ENCODE data around the gene NRIP3. TPM values are rescaled to one million over a fixed set of nuclear protein-coding genes. Genes with fewer than 3 reads are reported as not detected.

NRIP3 gene
- total RNA-seq, 2 donors from 2014 or later: 0.95 to 1.2 TPM

DNA sequence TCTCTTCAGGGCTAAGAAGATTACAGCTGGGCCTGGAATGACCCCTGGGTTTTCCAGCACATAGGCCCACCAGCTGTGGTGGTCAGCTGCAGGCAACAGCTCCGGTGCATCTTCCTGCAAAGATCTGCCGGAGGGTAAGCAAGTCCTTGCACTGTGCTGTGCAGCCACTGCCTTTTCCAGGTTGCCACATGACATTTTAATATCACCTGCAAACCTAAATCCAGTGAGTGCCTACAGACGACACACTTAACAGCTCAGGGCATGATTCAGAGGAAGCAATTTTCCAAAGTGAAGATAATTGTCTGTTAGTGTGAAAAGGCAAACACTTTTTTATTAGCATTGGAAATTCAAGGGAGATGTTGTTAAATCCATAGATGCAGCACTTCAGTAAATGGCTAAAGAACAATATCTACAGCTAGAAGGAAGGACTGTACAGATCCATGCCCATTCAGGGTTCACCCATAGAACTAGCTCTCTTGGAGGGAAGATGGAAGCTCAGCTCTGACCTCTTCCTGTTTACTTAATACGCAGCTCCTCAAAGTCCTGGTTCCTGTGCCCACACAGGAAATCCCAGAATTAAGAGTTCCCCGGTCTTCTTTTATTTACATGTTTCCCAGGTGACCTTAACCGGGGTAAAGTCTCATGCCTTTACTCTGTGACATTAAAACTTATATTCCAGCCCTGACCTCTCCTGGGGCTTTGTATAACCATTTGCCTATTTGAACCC, 13.3 kb upstream of the NRIP3 start:
- H3K27ac ChIP-seq (ENCODE audit: low read depth, low read length): no peak overlapping the region
- no peaks in the 10 kb centered on the region for H3K4me1 ChIP-seq (ENCODE audit: control insufficient read depth, insufficient read depth, low read length)
- Mint-ChIP-seq H3K4me3 (no peak overlapping the region), H3K27me3 (ENCODE audit: insufficient read depth) (peaks cover 3% of the 10 kb centered on the region), H3K27ac (no peak overlapping the region), H3K36me3 (ENCODE audit: low read depth) (no peaks in the 10 kb centered on the region), H3K4me1 (no peaks in the 10 kb centered on the region), H3K9me3 (no peaks in the 10 kb centered on the region)
- H3K9ac ChIP-seq (ENCODE audit: extremely low read depth, low read length, poor library complexity, severe bottlenecking): no peak overlapping the region
- TF ChIP-seq, protein P1, sequence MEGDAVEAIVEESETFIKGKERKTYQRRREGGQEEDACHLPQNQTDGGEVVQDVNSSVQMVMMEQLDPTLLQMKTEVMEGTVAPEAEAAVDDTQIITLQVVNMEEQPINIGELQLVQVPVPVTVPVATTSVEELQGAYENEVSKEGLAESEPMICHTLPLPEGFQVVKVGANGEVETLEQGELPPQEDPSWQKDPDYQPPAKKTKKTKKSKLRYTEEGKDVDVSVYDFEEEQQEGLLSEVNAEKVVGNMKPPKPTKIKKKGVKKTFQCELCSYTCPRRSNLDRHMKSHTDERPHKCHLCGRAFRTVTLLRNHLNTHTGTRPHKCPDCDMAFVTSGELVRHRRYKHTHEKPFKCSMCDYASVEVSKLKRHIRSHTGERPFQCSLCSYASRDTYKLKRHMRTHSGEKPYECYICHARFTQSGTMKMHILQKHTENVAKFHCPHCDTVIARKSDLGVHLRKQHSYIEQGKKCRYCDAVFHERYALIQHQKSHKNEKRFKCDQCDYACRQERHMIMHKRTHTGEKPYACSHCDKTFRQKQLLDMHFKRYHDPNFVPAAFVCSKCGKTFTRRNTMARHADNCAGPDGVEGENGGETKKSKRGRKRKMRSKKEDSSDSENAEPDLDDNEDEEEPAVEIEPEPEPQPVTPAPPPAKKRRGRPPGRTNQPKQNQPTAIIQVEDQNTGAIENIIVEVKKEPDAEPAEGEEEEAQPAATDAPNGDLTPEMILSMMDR (conservative IDR thresholded peaks at IDR 0.05): no peak
- H3K4me3 ChIP-seq (ENCODE audit: low read length): no peak overlapping the region
- no peaks in the 10 kb centered on the region for H3K27me3 ChIP-seq (ENCODE audit: control insufficient read depth, insufficient read depth, low read length, poor library complexity, severe bottlenecking)
- no peaks in the 10 kb centered on the region for H3K36me3 ChIP-seq (ENCODE audit: control insufficient read depth, insufficient read depth, low read length)
- WGBS, 2 experiments (ENCODE audit: insufficient coverage in 1 of 2, insufficient read length in 1 of 2): 97 to 100% methylated on average over 4 to 6 of the region's 6 CpGs
- H3K9me3 ChIP-seq (ENCODE audit: control insufficient read depth, low read length): no peaks in the 10 kb centered on the region
- no peak for DNase-seq

- Histone ChIP-seq H3K36me3 (ENCODE audit: control insufficient read depth, insufficient read depth, low read length) (no peaks in the 10 kb centered on the region), H3K27ac (ENCODE audit: low read depth, low read length) (no peak overlapping the region), H3K27me3 (ENCODE audit: control insufficient read depth, insufficient read depth, low read length, poor library complexity, severe bottlenecking) (no peaks in the 10 kb centered on the region), H3K4me1 (ENCODE audit: control insufficient read depth, insufficient read depth, low read length) (no peaks in the 10 kb centered on the region), H3K9ac (ENCODE audit: extremely low read depth, low read length, poor library complexity, severe bottlenecking) (no peak overlapping the region), H3K9me3 (ENCODE audit: control insufficient read depth, low read length) (no peaks in the 10 kb centered on the region), H3K4me3 (ENCODE audit: low read length) (no peak overlapping the region)
- DNase-seq: peak; percentile 87
- Mint-ChIP-seq H3K27me3 (ENCODE audit: insufficient read depth) (peaks cover 5% of the 10 kb centered on the region), H3K4me1 (no peaks in the 10 kb centered on the region), H3K9me3 (peaks cover under 1% of the 10 kb centered on the region), H3K27ac (no peak overlapping the region), H3K4me3 (no peak overlapping the region), H3K36me3 (ENCODE audit: low read depth) (no peaks in the 10 kb centered on the region)
- TF ChIP-seq, protein P1 (conservative IDR thresholded peaks at IDR 0.05): peak; percentile 88
- 26 to 33% methylated on average over 4 of the region's 4 CpGs for WGBS, 2 experiments (ENCODE audit: insufficient coverage in 1 of 2, insufficient read length in 1 of 2)
Measured at GRCh38 chr11:9015677-9016076, 11.9 kb upstream of the NRIP3 start.

DNA sequence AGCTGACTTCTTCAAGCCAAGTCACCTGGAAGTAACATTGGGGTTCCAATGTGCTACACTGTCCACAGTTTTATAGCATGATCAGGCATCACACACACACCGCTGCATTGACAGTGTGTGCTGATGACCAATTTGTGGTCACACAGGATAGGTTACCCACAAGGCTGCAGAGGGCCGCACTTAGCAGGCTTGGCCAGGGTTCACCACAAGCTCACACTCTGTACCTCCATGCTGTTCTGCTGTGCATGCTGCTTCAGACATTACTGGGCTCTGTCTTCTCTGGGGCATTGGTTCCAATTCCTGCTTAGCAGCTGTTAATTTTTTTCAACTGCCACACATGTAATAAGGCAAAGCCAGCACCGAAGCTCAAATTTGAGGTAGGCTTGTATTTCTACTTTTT, 11.0 kb upstream of the NRIP3 start:
- Mint-ChIP-seq H3K4me1 (no peaks in the 10 kb centered on the region), H3K36me3 (ENCODE audit: low read depth) (no peaks in the 10 kb centered on the region), H3K4me3 (no peak overlapping the region), H3K27ac (no peak overlapping the region), H3K9me3 (peaks cover 7% of the 10 kb centered on the region), H3K27me3 (ENCODE audit: insufficient read depth) (peaks cover 13% of the 10 kb centered on the region)
- WGBS, 2 experiments (ENCODE audit: insufficient coverage in 1 of 2, insufficient read length in 1 of 2): 95 to 100% methylated on average over 3 of the region's 3 CpGs
- Histone ChIP-seq H3K9me3 (ENCODE audit: control insufficient read depth, low read length) (no peaks in the 10 kb centered on the region), H3K4me1 (ENCODE audit: control insufficient read depth, insufficient read depth, low read length) (no peaks in the 10 kb centered on the region), H3K27ac (ENCODE audit: low read depth, low read length) (no peak overlapping the region), H3K4me3 (ENCODE audit: low read length) (no peak overlapping the region), H3K9ac (ENCODE audit: extremely low read depth, low read length, poor library complexity, severe bottlenecking) (no peak overlapping the region), H3K36me3 (ENCODE audit: control insufficient read depth, insufficient read depth, low read length) (no peaks in the 10 kb centered on the region), H3K27me3 (ENCODE audit: control insufficient read depth, insufficient read depth, low read length, poor library complexity, severe bottlenecking) (no peaks in the 10 kb centered on the region)
- no peak for DNase-seq
- TF ChIP-seq, protein P1 (conservative IDR thresholded peaks at IDR 0.05): no peak
